Thymus (tissue), 11 donors: ENCODE measurements around the gene SFT2D1. TPM values are rescaled to one million over a fixed set of nuclear protein-coding genes. Genes with fewer than 3 reads are reported as not detected.
"Not testable (repeated sequence)": the region's sequence is repeated elsewhere in the genome, so short reads cannot be mapped to it uniquely, and the experiment has no call there.

Experiments
- DNase-seq, 9 donors: peaks; one replicate each; pipeline ENCODE4 v3.0.0-alpha.2; 2013; ENCODE audit warnings: low spot score in 9 of 9, low read depth in 6 of 9, missing footprints in 1 of 9
- H3K27ac ChIP-seq, 2 donors: one replicate each; pipeline ENCODE4 v1.5.1; 2013; ENCODE audit warnings: control low read depth in 1 of 2, low read depth in 1 of 2, low read length in 1 of 2, mild to moderate bottlenecking in 1 of 2, moderate library complexity in 1 of 2
- H3K27me3 ChIP-seq, 2 donors: one replicate each; pipeline ENCODE4 v1.5.1; 2013; ENCODE audit warnings: low read length in 1 of 2; ENCODE audit not compliant: control insufficient read depth in 2 of 2, insufficient read depth in 1 of 2
- H3K36me3 ChIP-seq, 2 donors: one replicate each; pipeline ENCODE4 v1.5.1; 2013; ENCODE audit warnings: low read length in 1 of 2, mild to moderate bottlenecking in 1 of 2, moderate library complexity in 1 of 2; ENCODE audit not compliant: control insufficient read depth in 2 of 2, insufficient read depth in 2 of 2
- H3K4me1 ChIP-seq, 2 donors: one replicate each; pipeline ENCODE4 v1.5.1; 2013; ENCODE audit warnings: low read length in 2 of 2; ENCODE audit not compliant: control insufficient read depth in 2 of 2, insufficient read depth in 2 of 2
- H3K4me3 ChIP-seq, 2 donors: one replicate each; pipeline ENCODE4 v1.5.1; 2013; ENCODE audit warnings: low read length in 2 of 2, control low read depth in 1 of 2, mild to moderate bottlenecking in 1 of 2
- H3K9me3 ChIP-seq, 2 donors: one replicate each; pipeline ENCODE4 v1.5.1; 2013; ENCODE audit warnings: low read length in 1 of 2, mild to moderate bottlenecking in 1 of 2; ENCODE audit not compliant: control insufficient read depth in 2 of 2, insufficient read depth in 1 of 2
- WGBS: extraction: QIAGEN DNeasy Blood & Tissue Kit; methylation state at CpG from one replicate; pipeline ENCODE4 v1.1.7; 2013; 5-methylcytosine and 5-hydroxymethylcytosine counted together
- polyA plus RNA-seq: library from polyadenylated mRNA; stranded (reverse); fragments of 200-250 nt; gene quantifications from one replicate; pipeline ENCODE4 v1.2.3, GENCODE V29; 2013
- total RNA-seq: library from RNA; stranded (reverse); fragments of 120-200 nt; gene quantifications from one replicate; pipeline ENCODE4 v1.2.4, GENCODE V29; 2013
- donor health status: healthy.

SFT2D1 gene
- total and polyA plus RNA-seq, 2 donors, result 34.9 to 106 TPM

DNA sequence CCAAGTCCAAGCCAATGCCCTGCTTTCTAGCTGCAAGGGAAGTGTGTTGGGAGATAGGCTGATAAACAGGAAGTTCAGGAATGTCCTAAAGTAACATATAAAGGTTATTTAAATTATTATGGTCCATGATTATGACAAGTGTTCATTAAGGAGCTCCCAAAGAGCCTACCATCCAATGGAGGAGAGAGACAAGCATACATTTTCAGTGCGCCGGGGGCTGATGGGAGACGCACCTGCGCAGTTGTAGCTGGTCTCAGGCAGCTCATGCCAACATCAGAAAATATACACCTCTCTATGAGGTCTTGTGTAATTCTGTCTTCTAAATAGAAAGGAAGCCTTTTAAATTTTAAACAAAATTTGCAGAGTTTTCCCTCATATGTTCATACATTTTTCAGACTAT is 12.6 kb upstream of the SFT2D1 start:
- no peak overlapping the region for H3K4me3 ChIP-seq
- WGBS, result 98% methylated on average over 4 of the region's 4 CpGs
- peaks cover 0 to 2% of the 10 kb centered on the region in 2 donors for H3K27me3 ChIP-seq
- H3K9me3 ChIP-seq, result no peaks in the 10 kb centered on the region
- no peaks in the 10 kb centered on the region for H3K4me1 ChIP-seq
- DNase-seq, result no peak
- no peaks in the 10 kb centered on the region for H3K36me3 ChIP-seq
- no peak overlapping the region for H3K27ac ChIP-seq

DNA sequence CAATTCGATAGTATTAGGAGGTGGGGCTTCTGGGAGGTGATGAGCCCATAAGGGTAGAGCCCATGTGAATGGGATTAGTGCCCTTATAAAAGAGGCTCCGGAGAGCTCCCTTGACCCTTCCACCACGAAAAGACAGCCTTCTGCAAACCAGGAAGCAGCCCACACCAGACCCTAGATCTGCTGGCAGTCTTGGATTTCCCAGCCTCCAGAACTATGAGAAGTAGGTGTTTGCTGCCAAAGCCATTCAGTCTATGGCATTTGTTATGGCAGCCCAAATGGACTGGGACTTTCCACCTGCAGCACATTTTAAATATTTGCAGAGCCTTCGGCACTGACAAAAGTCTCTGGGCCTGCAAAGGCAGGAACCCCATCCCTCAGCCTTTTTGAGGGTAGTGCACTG is 11.8 kb upstream of the SFT2D1 start:
- Histone ChIP-seq H3K4me3 (no peak overlapping the region), H3K36me3 (no peaks in the 10 kb centered on the region), H3K27ac (no peak overlapping the region), H3K4me1 (no peaks in the 10 kb centered on the region), H3K9me3 (no peaks in the 10 kb centered on the region), H3K27me3 (peaks cover 0 to 2% of the 10 kb centered on the region in 2 donors)
- 97% methylated on average over 4 of the region's 4 CpGs for WGBS
- DNase-seq, result no peak

DNA sequence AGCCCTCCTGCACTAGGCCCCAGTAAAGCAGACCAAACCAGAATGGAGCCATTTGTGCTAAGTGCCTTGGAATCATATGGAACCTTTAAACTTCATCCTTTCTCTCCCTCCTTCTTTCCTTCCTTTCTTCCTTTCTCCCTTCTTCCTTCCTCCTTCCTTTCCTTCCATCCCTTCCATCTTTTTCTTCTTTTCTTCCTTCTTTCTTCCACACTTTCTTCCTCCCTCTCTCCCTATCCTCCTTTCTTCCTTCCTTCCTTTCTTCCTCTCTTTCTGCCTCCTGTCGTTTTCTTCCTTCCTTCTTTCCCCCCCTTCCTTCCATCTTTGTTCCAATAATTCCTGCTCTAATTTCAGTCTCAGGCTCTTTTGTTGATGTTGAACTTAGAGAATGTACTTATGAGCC is 11.2 kb upstream of the SFT2D1 start:
- no peak for DNase-seq
- H3K27ac ChIP-seq, result no peak overlapping the region
- no peak overlapping the region for H3K4me3 ChIP-seq
- no peaks in the 10 kb centered on the region for H3K9me3 ChIP-seq
- no peaks in the 10 kb centered on the region for H3K4me1 ChIP-seq
- peaks cover 0 to 2% of the 10 kb centered on the region in 2 donors for H3K27me3 ChIP-seq
- no peaks in the 10 kb centered on the region for H3K36me3 ChIP-seq
- 90% methylated on average over 1 of the region's 1 CpG for WGBS

DNA sequence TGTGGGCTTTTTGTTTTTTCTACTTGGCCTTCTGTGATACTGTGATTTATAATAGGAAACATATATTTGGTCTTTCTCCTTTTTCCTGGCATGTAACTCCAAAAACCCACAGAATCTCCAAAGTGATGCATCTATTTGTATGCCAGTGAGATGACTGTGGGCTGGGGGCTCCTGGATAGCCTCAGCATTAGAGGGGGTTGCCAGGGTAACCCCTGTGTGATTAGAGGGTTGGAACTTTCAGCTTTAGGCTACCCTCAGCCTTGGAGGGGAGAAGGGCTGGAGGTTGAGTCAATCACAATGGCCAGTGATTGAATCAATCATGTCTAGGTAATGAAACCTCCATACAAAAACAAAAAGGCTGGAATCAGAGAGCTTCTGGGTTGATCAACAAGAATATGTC is 10.6 kb upstream of the SFT2D1 start:
- no peaks in the 10 kb centered on the region for H3K4me1 ChIP-seq
- H3K4me3 ChIP-seq, result no peak overlapping the region
- no peak for DNase-seq
- H3K9me3 ChIP-seq, result no peaks in the 10 kb centered on the region
- no peaks in the 10 kb centered on the region for H3K36me3 ChIP-seq
- peaks cover 0 to 2% of the 10 kb centered on the region in 2 donors for H3K27me3 ChIP-seq
- H3K27ac ChIP-seq, result no peak overlapping the region

DNA sequence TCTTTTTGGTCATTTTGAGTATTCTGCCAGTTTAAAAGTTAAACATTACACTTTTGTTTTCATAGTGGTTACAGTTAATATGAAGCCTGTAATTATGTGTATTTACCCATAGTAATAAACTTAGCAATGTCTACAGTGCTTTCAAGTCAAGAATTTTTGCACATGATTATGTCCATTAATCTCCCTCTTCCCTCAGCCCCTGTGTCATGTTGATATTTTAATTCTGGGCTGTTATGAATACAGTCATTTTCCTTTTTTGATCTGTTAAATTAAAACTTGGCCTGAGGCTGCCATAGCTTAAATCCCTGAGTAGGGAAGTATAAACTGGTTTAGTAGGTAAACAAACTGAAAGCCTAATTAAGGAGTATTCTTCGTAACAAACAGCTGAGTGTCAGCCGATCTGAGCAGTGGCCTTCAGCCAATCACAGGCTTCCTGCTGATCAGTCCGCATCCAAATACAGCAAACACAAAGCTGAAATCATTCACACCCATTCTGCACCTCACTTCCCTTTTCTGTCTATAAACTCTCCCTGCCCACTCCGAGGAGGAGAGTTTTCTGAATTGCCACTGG is 9.5 kb upstream of the SFT2D1 start:
- Histone ChIP-seq H3K36me3 (no peaks in the 10 kb centered on the region), H3K27me3 (peaks cover 0 to 2% of the 10 kb centered on the region in 2 donors), H3K4me3 (no peak overlapping the region), H3K9me3 (no peaks in the 10 kb centered on the region), H3K27ac (no peak overlapping the region), H3K4me1 (no peaks in the 10 kb centered on the region)
- 43% methylated on average over 4 of the region's 4 CpGs for WGBS
- DNase-seq, result no peak

DNA sequence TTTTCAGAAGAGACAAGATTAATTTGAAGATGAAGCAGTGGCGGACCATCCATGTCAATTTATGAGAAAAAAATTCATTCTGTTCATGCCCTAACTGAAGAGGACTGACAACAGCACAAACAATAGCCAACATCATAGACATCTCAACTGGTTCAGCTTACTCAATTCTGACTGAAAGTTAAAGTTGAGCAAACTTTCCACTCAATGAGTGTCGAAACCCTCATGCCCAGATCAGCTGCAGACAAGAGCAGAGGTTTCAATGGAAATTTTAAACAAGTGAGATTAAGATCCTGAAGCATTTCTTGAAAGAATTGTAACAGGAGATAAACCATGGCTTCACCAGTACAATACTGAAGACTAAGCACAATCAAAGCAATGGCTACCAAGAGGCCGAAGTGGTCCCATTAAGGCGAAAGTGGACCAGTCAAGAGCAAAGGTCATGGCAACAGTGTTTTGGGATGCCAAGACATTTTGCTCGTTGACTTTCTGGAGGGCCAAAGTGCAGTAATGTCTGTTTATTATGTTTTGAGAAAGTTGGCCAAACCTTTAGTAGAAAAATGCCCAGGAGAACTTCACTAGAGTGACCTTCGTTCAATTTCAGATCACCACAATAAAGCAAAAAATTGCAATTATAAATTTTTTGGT is 6.1 kb upstream of the SFT2D1 start:
- Histone ChIP-seq H3K27ac (no peak overlapping the region), H3K27me3 (no peaks in the 10 kb centered on the region), H3K9me3 (no peaks in the 10 kb centered on the region), H3K36me3 (no peaks in the 10 kb centered on the region), H3K4me1 (peaks cover 0 to under 1% of the 10 kb centered on the region in 2 donors), H3K4me3 (no peak overlapping the region)
- DNase-seq, result no peak
- 96% methylated on average over 6 of the region's 6 CpGs for WGBS

DNA sequence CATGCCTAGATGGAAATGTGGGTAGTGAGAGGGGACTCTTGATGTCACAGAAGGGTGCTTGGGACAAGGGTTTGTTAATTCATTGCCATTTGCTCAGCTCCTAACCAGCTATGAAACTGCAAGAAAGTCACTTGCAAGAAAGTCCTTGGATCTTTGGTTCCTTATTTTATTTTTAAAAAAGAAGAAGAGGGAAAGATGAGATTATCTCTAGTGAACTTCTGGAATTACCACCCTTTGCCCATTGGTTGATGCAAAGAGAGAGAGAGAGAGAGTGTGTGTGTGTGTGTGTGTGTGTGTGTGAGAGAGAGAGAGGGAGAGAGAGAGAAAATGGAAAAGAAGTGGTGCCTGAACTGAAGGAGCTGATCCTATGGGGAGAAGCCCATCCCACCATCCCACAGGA is 4.6 kb upstream of the SFT2D1 start:
- Histone ChIP-seq H3K27ac (no peak overlapping the region), H3K36me3 (no peaks in the 10 kb centered on the region), H3K27me3 (no peaks in the 10 kb centered on the region), H3K9me3 (peaks cover 0 to 6% of the 10 kb centered on the region in 2 donors), H3K4me3 (no peak overlapping the region), H3K4me1 (peaks cover 0 to 8% of the 10 kb centered on the region in 2 donors)
- DNase-seq, result no peak

DNA sequence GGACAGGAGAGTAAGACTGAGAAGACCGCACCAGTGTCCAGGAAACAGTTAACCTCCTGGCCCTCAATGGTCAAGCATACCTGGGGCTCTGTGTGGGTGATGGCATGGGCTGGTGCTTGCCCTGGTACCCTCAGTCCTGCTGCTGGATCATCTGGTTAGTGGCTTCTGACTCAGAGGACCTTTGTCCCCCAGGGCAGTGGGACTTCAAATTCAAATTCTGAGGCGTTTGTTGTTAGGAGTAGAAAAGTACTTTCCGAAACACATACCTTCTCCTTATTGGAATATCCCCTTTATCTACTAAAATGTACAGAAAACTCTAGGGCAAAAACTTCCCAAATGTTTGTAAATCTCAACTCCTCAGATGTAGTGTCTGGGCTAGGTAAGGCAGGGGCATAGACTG is 4.1 kb upstream of the SFT2D1 start:
- Histone ChIP-seq H3K27ac (no peak overlapping the region), H3K36me3 (no peaks in the 10 kb centered on the region), H3K9me3 (peaks cover 0 to 7% of the 10 kb centered on the region in 2 donors), H3K4me3 (no peak overlapping the region), H3K27me3 (no peaks in the 10 kb centered on the region), H3K4me1 (peaks cover under 1 to 10% of the 10 kb centered on the region in 2 donors)
- DNase-seq, result no peak
- 99% methylated on average over 3 of the region's 3 CpGs for WGBS

DNA sequence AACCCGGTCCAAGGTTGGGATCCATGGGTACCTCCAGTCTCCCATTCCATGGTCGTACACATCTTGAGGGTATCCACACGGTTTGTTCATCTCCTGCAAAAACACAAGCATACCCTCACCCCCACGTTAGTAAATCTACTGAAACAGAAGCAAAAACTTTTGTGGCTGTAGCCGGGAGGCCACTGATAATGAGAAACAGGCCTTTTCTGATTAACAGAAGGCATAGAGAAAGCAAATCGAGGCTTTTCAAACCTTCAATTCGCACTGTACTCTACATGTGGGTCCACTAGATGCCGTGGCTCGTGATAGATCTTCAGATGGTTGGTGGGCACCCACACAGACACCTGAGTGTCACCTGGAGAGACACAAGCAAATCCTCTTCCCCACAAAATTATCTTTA is 3.3 kb upstream of the SFT2D1 start:
- WGBS, result 96% methylated on average over 9 of the region's 9 CpGs
- not testable (repeated sequence) for DNase-seq, H3K27me3 ChIP-seq, H3K36me3 ChIP-seq, H3K27ac ChIP-seq, H3K9me3 ChIP-seq, H3K4me3 ChIP-seq
- peaks cover 5 to 16% of the 10 kb centered on the region in 2 donors for H3K4me1 ChIP-seq
